SK-N-SH (cell line): Measurements from ENCODE around the gene GRHL3. TPM values are rescaled to one million over a fixed set of nuclear protein-coding genes. Genes with fewer than 3 reads are reported as not detected.

Experiments
- CTCF ChIA-PET: fragments of 300-600, 350-600 bp; formaldehyde crosslinking; extraction: SDS; loops from one replicate; lab custom pipeline; 2021; lab: Yijun Ruan, JAX
- POLR2A ChIA-PET: fragments of 350-600 bp; sonication (Branson Sonifier 250); formaldehyde crosslinking; extraction: SDS; loops from one replicate; lab custom pipeline; 2020; ENCODE audit warnings: antibody characterized with exemption, inconsistent platforms; lab: Yijun Ruan, JAX
- DNase-seq: peaks from one replicate; pipeline ENCODE4 v3.0.0; 2012
- H2AFZ ChIP-seq: fragments of 200-600 bp; sonication (generic); 2 replicates; pipeline ENCODE4 v1.8.1; 2016; ENCODE audit warnings: antibody characterized with exemption, mild to moderate bottlenecking, low read depth
- H3F3A ChIP-seq: fragments of 200-600 bp; sonication (generic); replicated peaks from 2 replicates; pipeline ENCODE3; 2016; ENCODE audit warnings: antibody characterized with exemption, mild to moderate bottlenecking; ENCODE audit not compliant: insufficient read depth
- H3K27ac ChIP-seq, 2 experiments: fragments of 200-500 bp in 1 of 2; fragments of 200-600 bp in 1 of 2; sonication (Bioruptor generic) in 1 of 2; sonication (generic), shearing (Covaris generic) in 1 of 2; 2 replicates each; pipeline versions ENCODE4 v1.5.1 to v1.6.1; 2014 to 2016; ENCODE audit warnings: low read depth in 2 of 2, inconsistent platforms in 1 of 2, low read length in 1 of 2, mild to moderate bottlenecking in 1 of 2, mixed read lengths in 1 of 2
- H3K27me3 ChIP-seq: fragments of 200-600 bp; sonication (generic), shearing (Covaris generic); 2 replicates; pipeline ENCODE4 v1.6.1; 2016; ENCODE audit warnings: mixed run types; ENCODE audit not compliant: insufficient read depth
- H3K36me3 ChIP-seq, 2 experiments: fragments of 200-500 bp in 1 of 2; fragments of 200-600 bp in 1 of 2; sonication (Bioruptor generic) in 1 of 2; sonication (generic) in 1 of 2; replicated peaks in 1 of 2; 2 replicates each; pipeline versions ENCODE3 to v1.5.1; 2014 to 2016; ENCODE audit warnings: low read length in 1 of 2, mild to moderate bottlenecking in 1 of 2; ENCODE audit not compliant: insufficient read depth in 2 of 2, control insufficient read depth in 1 of 2
- H3K4me1 ChIP-seq, 2 experiments: fragments of 200-500 bp in 1 of 2; fragments of 200-600 bp in 1 of 2; sonication (Bioruptor generic) in 1 of 2; sonication (generic), shearing (Covaris generic) in 1 of 2; 2 replicates each; pipeline versions ENCODE4 v1.5.1 to v1.6.1; 2014 to 2016; ENCODE audit warnings: low read depth in 1 of 2, low read length in 1 of 2, mixed run types in 1 of 2; ENCODE audit not compliant: insufficient read depth in 2 of 2, control insufficient read depth in 1 of 2
- H3K4me2 ChIP-seq: fragments of 200-600 bp; sonication (generic), shearing (Covaris generic); 2 replicates; pipeline ENCODE4 v1.6.1; 2017; ENCODE audit warnings: mixed run types
- H3K4me3 ChIP-seq, 2 experiments: fragments of 200-500 bp in 1 of 2; fragments of 200-600 bp in 1 of 2; sonication (Bioruptor generic) in 1 of 2; sonication (generic), shearing (Covaris generic) in 1 of 2; 2 replicates each; pipeline versions ENCODE4 v1.5.1 to v1.8.1; 2014 to 2016; ENCODE audit warnings: low read depth in 2 of 2, inconsistent platforms in 1 of 2, low read length in 1 of 2, mild to moderate bottlenecking in 1 of 2, mixed read lengths in 1 of 2, moderate library complexity in 1 of 2
- H3K79me2 ChIP-seq: fragments of 200-600 bp; sonication (generic); 2 replicates; pipeline ENCODE4 v1.8.1; 2017; ENCODE audit warnings: mild to moderate bottlenecking; ENCODE audit not compliant: insufficient read depth
- H3K9ac ChIP-seq: fragments of 200-600 bp; sonication (generic); 2 replicates; pipeline ENCODE4 v1.6.1; 2017; ENCODE audit warnings: mixed run types
- H3K9me2 ChIP-seq: fragments of 200-600 bp; sonication (generic); 2 replicates; pipeline ENCODE4 v1.6.1; 2017; ENCODE audit warnings: mixed run types
- H3K9me3 ChIP-seq: fragments of 200-600 bp; sonication (generic); 2 replicates; pipeline ENCODE4 v1.6.1; 2017; ENCODE audit warnings: mixed run types, mild to moderate bottlenecking, moderate library complexity
- H4K20me1 ChIP-seq: fragments of 200-600 bp; sonication (generic); 2 replicates; pipeline ENCODE4 v1.6.1; 2017; ENCODE audit warnings: mild to moderate bottlenecking, mixed run types; ENCODE audit not compliant: insufficient read depth
- CHD2 ChIP-seq: fragments of 150-350 bp; IDR thresholded peaks from 2 replicates; pipeline ENCODE4 v1.6.1; 2018; ENCODE audit warnings: low read length; ENCODE audit not compliant: partially characterized antibody
- EP300 ChIP-seq, 2 experiments: IDR thresholded peaks; 2 replicates each; pipeline versions ENCODE4 v1.4.0 to v1.6.1; 2012; ENCODE audit warnings: borderline replicate concordance in 1 of 2, low read depth in 1 of 2, low read length in 1 of 2
- FOSL2 ChIP-seq: IDR thresholded peaks from 2 replicates; pipeline ENCODE4 v1.4.0; 2012; ENCODE audit warnings: low read depth, mild to moderate bottlenecking, moderate library complexity, borderline replicate concordance
- GATA2 ChIP-seq: sonication (generic); formaldehyde crosslinking; IDR thresholded peaks from 2 replicates; pipeline ENCODE4 v1.5.0; 2020; ENCODE audit warnings: mild to moderate bottlenecking, missing genetic modification reagents
- JUND ChIP-seq: IDR thresholded peaks from 2 replicates; pipeline ENCODE4 v1.4.0; 2012
- NFIC ChIP-seq: IDR thresholded peaks from 2 replicates; pipeline ENCODE4 v1.4.0; 2012; ENCODE audit warnings: borderline replicate concordance
- POLR2AphosphoS5 ChIP-seq: IDR thresholded peaks from 2 replicates; pipeline ENCODE4 v1.6.1; 2012; ENCODE audit warnings: low read depth, low read length
- RCOR1 ChIP-seq: fragments of 150-350 bp; IDR thresholded peaks from 2 replicates; pipeline ENCODE4 v1.6.1; 2017; ENCODE audit warnings: antibody characterized with exemption, low read length
- RFX5 ChIP-seq: IDR thresholded peaks from 2 replicates; pipeline ENCODE4 v1.6.1; 2012; ENCODE audit warnings: mild to moderate bottlenecking, improper control_type of control experiment, low read length
- SIN3A ChIP-seq: IDR thresholded peaks from 2 replicates; pipeline ENCODE4 v1.6.1; 2012; ENCODE audit warnings: low read depth, mild to moderate bottlenecking, low read length, moderate library complexity, borderline replicate concordance
- SMC3 ChIP-seq: IDR thresholded peaks from 2 replicates; pipeline ENCODE4 v1.6.1; 2012; ENCODE audit warnings: low read depth, low read length, improper control_type of control experiment
- TCF12 ChIP-seq: IDR thresholded peaks from 2 replicates; pipeline ENCODE4 v1.4.0; 2012
- TEAD4 ChIP-seq: IDR thresholded peaks from 2 replicates; pipeline ENCODE4 v1.4.0; 2012; ENCODE audit warnings: mild to moderate bottlenecking, borderline replicate concordance; ENCODE audit not compliant: insufficient read depth
- WGBS: methylation state at CpG from one replicate; pipeline ENCODE4 v1.1.6; 2017; ENCODE audit warnings: low lambda C conversion rate; 5-methylcytosine and 5-hydroxymethylcytosine counted together
- polyA plus RNA-seq, 3 experiments: library from polyadenylated mRNA; depleted of rRNA; stranded (reverse); fragments of >200 nt; gene quantifications; 2 replicates each; pipeline ENCODE4 v1.2.3, GENCODE V29; 2012
- TF ChIP-seq, protein P1 (sequence below): IDR thresholded peaks from 2 replicates; pipeline ENCODE4 v1.4.0; 2012; ENCODE audit warnings: low read depth, borderline replicate concordance
- TF ChIP-seq, protein P2 (sequence below): IDR thresholded peaks from 2 replicates; pipeline ENCODE4; 2012
- TF ChIP-seq, protein P3 (sequence below): IDR thresholded peaks from 2 replicates; pipeline ENCODE4 v1.4.0; 2012; ENCODE audit warnings: low read depth
- TF ChIP-seq, protein P4 (sequence below): fragments of 150-350 bp; IDR thresholded peaks from 2 replicates; pipeline ENCODE4 v1.6.1; 2016; ENCODE audit warnings: mild to moderate bottlenecking, low read depth, low read length

Gene GRHL3
- polyA plus RNA-seq, 1 of the 3 experiments (the other 2 are of a cell fraction), result 0.05 TPM

DNA sequence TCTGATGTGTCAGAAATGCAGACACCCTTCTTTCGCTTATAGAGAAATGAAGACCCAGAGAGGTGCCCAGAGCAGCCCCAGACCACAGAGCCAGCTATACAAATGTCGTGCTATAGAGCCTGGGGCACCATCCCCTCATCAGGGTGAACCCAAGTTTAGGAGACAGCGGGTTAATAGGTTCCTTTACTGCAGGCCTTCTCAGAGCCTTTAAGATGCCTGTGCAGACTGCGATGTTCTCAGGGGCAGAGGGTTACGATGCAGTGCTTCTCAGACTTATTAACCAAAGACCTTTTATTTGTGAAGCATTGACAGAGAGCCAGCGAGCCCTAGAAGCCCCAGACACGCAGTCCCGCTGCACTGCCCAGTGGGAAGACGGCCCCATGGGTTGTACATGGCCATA is 47.5 kb downstream of the GRHL3 start:
- no peak overlapping the region for H3K9ac ChIP-seq
- H3K4me1 ChIP-seq, result peaks cover 11 to 15% of the 10 kb centered on the region in 2 experiments
- TF ChIP-seq JUND (no peak), SMC3 (no peak), POLR2AphosphoS5 (no peak), NFIC (no peak), GATA2 (CRISPR knock-in tag) (no peak), SIN3A (no peak)
- TF ChIP-seq, protein P1, sequence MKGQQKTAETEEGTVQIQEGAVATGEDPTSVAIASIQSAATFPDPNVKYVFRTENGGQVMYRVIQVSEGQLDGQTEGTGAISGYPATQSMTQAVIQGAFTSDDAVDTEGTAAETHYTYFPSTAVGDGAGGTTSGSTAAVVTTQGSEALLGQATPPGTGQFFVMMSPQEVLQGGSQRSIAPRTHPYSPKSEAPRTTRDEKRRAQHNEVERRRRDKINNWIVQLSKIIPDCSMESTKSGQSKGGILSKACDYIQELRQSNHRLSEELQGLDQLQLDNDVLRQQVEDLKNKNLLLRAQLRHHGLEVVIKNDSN, result no peak
- TF ChIP-seq, protein P2, sequence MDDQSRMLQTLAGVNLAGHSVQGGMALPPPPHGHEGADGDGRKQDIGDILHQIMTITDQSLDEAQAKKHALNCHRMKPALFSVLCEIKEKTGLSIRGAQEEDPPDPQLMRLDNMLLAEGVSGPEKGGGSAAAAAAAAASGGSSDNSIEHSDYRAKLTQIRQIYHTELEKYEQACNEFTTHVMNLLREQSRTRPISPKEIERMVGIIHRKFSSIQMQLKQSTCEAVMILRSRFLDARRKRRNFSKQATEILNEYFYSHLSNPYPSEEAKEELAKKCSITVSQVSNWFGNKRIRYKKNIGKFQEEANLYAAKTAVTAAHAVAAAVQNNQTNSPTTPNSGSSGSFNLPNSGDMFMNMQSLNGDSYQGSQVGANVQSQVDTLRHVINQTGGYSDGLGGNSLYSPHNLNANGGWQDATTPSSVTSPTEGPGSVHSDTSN, result no peak
- no peaks in the 10 kb centered on the region for H3K9me2 ChIP-seq
- DNase-seq, result no peak
- no peaks in the 10 kb centered on the region for H4K20me1 ChIP-seq
- H3K27ac ChIP-seq, result no peak overlapping the region
- WGBS, result 96% methylated on average over 5 of the region's 9 CpGs
- ChIA-PET CTCF (interaction anchor here (3.2 to 5.1 kb wide), 2 partner anchors 25 to 166 kb away, joined by 33 to 41 read pairs; no protein-coding TSS in a partner anchor), POLR2A (no interaction called here)
- H2AFZ ChIP-seq, result no peak overlapping the region
- no peak overlapping the region for H3K4me2 ChIP-seq
- H3K27me3 ChIP-seq, result no peaks in the 10 kb centered on the region
- H3K9me3 ChIP-seq, result no peaks in the 10 kb centered on the region
- H3K4me3 ChIP-seq, result no peak overlapping the region
- no peaks in the 10 kb centered on the region for H3K36me3 ChIP-seq
- peaks cover 13% of the 10 kb centered on the region for H3F3A ChIP-seq
- no peaks in the 10 kb centered on the region for H3K79me2 ChIP-seq

DNA sequence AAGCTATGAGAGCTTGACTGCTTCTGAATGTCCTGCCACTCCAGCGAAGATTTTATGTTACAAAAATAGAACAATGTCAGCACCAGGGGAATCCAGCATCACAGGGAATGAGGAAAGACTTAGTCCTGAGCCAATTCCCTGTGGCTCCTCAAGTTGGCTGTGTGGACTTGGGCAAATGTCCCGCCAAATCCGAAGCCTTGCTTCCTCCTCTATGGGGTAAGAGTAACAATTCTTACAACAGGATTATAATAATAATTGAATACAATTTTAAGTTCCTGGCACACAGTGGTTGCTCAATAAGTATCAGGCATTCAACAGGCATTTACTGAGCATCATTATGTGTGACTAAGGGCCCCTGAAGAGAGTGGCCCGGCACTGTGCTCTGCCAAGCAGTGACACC is 50.0 kb downstream of the GRHL3 start:
- Histone ChIP-seq H3K9me2 (no peaks in the 10 kb centered on the region), H4K20me1 (no peaks in the 10 kb centered on the region), H3K36me3 (no peaks in the 10 kb centered on the region), H2AFZ (no peak overlapping the region), H3K9ac (no peak overlapping the region), H3F3A (peaks cover 4% of the 10 kb centered on the region), H3K4me1 (peaks cover 9 to 15% of the 10 kb centered on the region in 2 experiments), H3K9me3 (no peaks in the 10 kb centered on the region), H3K27ac (no peak overlapping the region), H3K27me3 (no peaks in the 10 kb centered on the region), H3K4me2 (no peak overlapping the region), H3K4me3 (no peak overlapping the region), H3K79me2 (no peaks in the 10 kb centered on the region)
- no peak for TF ChIP-seq RFX5
- DNase-seq, result no peak
- 97% methylated on average over 4 of the region's 4 CpGs for WGBS
- CTCF ChIA-PET, result interaction anchor here (1.8 to 5.1 kb wide), 2 partner anchors 23 to 168 kb away, joined by 7 to 41 read pairs; no protein-coding TSS in a partner anchor
- POLR2A ChIA-PET, result no interaction called here

DNA sequence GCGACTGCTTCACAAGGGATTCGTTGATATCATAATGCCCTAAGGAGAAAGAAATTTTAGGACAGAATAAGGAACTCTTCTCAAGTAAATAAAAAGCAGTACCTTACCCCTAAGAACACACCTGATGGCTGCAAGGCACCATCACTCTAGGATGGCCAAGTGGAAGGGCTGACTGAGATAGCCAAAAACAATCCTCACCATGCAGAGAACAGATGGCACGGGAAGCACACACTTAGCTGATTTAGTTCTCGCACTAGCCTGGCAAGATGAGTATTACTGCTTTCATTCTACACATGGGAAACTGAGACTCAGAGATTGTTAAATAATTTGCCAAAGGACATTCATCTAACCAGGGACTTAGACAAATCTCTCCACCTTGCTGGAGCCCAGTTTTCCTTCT is 50.6 kb downstream of the GRHL3 start:
- Histone ChIP-seq H3K9me3 (no peaks in the 10 kb centered on the region), H3K27ac (no peak overlapping the region), H3K9me2 (no peaks in the 10 kb centered on the region), H3K4me2 (no peak overlapping the region), H3K36me3 (no peaks in the 10 kb centered on the region), H3K27me3 (no peaks in the 10 kb centered on the region), H2AFZ (no peak overlapping the region), H3K79me2 (no peaks in the 10 kb centered on the region), H3F3A (peaks cover 4% of the 10 kb centered on the region), H3K9ac (no peak overlapping the region), H4K20me1 (no peaks in the 10 kb centered on the region), H3K4me1 (peaks cover 4 to 10% of the 10 kb centered on the region in 2 experiments), H3K4me3 (no peak overlapping the region)
- CTCF ChIA-PET, result interaction anchor here (1.8 kb wide), 1 partner anchor 22 kb away, joined by 7 read pairs; no protein-coding TSS in a partner anchor
- 90% methylated on average over 4 of the region's 4 CpGs for WGBS
- no peak for DNase-seq
- POLR2A ChIA-PET, result no interaction called here
- TF ChIP-seq, protein P1, result no peak
- TF ChIP-seq TCF12, result no peak
- no peak for TF ChIP-seq EP300 (IDR thresholded peaks at IDR 0.05; ENCODE audit: borderline replicate concordance in 1 of 2, low read depth in 1 of 2, low read length in 1 of 2)
- no peak for TF ChIP-seq FOSL2
- no peak for TF ChIP-seq JUND
- TF ChIP-seq, protein P3, sequence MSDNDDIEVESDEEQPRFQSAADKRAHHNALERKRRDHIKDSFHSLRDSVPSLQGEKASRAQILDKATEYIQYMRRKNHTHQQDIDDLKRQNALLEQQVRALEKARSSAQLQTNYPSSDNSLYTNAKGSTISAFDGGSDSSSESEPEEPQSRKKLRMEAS, result no peak
- TF ChIP-seq, protein P4, sequence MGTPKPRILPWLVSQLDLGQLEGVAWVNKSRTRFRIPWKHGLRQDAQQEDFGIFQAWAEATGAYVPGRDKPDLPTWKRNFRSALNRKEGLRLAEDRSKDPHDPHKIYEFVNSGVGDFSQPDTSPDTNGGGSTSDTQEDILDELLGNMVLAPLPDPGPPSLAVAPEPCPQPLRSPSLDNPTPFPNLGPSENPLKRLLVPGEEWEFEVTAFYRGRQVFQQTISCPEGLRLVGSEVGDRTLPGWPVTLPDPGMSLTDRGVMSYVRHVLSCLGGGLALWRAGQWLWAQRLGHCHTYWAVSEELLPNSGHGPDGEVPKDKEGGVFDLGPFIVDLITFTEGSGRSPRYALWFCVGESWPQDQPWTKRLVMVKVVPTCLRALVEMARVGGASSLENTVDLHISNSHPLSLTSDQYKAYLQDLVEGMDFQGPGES, result no peak
- no peak for TF ChIP-seq TEAD4
- no peak for TF ChIP-seq CHD2
- TF ChIP-seq, protein P2, result no peak
- no peak for TF ChIP-seq RCOR1
